ENCODE data around the gene ADRA1B. TPM values are rescaled to one million over a fixed set of nuclear protein-coding genes. Genes with fewer than 3 reads are reported as not detected.
A peak's percentile ranks its signal among the peaks of the same experiment; 100 is the strongest.

Gene ADRA1B
- total RNA-seq, 2 donors from 2014 or later = 0.60 to 0.68 TPM

DNA sequence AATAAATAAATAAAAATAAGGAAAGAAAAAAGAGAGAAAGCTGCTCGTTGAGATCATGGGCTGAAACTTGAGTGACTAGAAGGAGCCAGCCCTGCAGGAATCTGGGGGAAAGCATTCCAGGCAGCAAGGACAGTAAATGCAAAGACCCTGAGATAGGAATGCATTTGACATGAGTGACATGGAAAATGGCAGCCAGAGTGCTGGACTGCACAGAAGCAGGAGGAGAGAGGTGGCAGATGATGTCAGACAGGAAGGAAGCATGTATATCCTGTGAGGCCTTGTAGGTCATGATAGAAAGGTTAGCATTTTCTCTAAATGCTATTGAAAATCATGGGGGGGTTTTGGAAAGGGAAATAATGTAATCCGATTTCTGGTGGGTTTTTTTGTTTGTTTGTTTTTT lies 29.1 kb downstream of the ADRA1B start:
- H3K36me3 ChIP-seq (ENCODE audit: control insufficient read depth, insufficient read depth, low read length) = no peaks in the 10 kb centered on the region
- no peaks in the 10 kb centered on the region for H3K36me3 Mint-ChIP-seq (ENCODE audit: low read depth)
- H3K4me3 ChIP-seq (ENCODE audit: low read length) = no peak overlapping the region
- H3K27ac ChIP-seq (ENCODE audit: low read depth, low read length) = no peak overlapping the region
- WGBS, 2 experiments (ENCODE audit: insufficient coverage in 1 of 2, insufficient read length in 1 of 2) = 88 to 91% methylated on average over 1 to 2 of the region's 2 CpGs
- no peak for DNase-seq
- no peaks in the 10 kb centered on the region for H3K4me1 Mint-ChIP-seq
- H3K9ac ChIP-seq (ENCODE audit: extremely low read depth, low read length, poor library complexity, severe bottlenecking) = no peak overlapping the region
- H3K9me3 ChIP-seq (ENCODE audit: control insufficient read depth, low read length) = no peaks in the 10 kb centered on the region
- no peak overlapping the region for H3K27ac Mint-ChIP-seq
- peaks cover 14% of the 10 kb centered on the region for H3K27me3 ChIP-seq (ENCODE audit: control insufficient read depth, insufficient read depth, low read length, poor library complexity, severe bottlenecking)
- H3K27me3 Mint-ChIP-seq (ENCODE audit: insufficient read depth) = peaks cover 20% of the 10 kb centered on the region
- no peak overlapping the region for H3K4me3 Mint-ChIP-seq
- H3K9me3 Mint-ChIP-seq = no peaks in the 10 kb centered on the region
- no peaks in the 10 kb centered on the region for H3K4me1 ChIP-seq (ENCODE audit: control insufficient read depth, insufficient read depth, low read length)
- TF ChIP-seq, protein P1, sequence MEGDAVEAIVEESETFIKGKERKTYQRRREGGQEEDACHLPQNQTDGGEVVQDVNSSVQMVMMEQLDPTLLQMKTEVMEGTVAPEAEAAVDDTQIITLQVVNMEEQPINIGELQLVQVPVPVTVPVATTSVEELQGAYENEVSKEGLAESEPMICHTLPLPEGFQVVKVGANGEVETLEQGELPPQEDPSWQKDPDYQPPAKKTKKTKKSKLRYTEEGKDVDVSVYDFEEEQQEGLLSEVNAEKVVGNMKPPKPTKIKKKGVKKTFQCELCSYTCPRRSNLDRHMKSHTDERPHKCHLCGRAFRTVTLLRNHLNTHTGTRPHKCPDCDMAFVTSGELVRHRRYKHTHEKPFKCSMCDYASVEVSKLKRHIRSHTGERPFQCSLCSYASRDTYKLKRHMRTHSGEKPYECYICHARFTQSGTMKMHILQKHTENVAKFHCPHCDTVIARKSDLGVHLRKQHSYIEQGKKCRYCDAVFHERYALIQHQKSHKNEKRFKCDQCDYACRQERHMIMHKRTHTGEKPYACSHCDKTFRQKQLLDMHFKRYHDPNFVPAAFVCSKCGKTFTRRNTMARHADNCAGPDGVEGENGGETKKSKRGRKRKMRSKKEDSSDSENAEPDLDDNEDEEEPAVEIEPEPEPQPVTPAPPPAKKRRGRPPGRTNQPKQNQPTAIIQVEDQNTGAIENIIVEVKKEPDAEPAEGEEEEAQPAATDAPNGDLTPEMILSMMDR (conservative IDR thresholded peaks at IDR 0.05) = no peak

DNA sequence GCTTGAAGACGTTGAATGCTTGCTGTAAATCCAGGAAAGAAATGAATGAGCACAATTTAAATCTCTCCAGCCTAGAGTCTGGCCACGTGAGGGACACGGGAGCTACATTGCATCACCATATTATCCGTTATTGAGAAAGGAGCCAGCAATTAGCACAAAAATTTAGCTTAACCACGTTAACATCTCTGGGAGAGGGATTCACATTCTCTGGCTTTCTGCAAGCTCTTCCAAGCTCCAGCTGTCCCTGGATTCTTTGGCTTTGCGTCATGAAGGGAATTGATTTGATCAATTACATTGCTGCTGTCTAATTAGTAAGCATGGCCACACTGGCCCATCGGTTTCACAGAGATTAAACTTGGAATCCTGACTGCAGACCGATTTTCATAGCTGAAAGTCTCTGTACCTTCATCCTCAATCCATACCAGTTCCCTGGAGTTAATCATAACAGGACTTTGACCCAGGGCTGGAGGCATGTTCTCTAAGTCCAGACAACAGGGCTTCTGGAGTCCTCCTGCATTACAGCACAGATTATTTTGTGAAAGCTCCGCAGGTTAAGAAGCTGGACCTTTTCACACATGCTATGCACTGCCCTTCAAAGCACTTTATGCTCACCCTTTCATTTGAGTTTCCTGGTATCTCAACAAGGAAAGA lies 31.6 kb downstream of the ADRA1B start:
- no peak overlapping the region for H3K27ac Mint-ChIP-seq
- H3K4me1 ChIP-seq (ENCODE audit: control insufficient read depth, insufficient read depth, low read length) = no peaks in the 10 kb centered on the region
- peaks cover 21% of the 10 kb centered on the region for H3K27me3 ChIP-seq (ENCODE audit: control insufficient read depth, insufficient read depth, low read length, poor library complexity, severe bottlenecking)
- no peaks in the 10 kb centered on the region for H3K9me3 Mint-ChIP-seq
- H3K4me3 ChIP-seq (ENCODE audit: low read length) = no peak overlapping the region
- no peak overlapping the region for H3K9ac ChIP-seq (ENCODE audit: extremely low read depth, low read length, poor library complexity, severe bottlenecking)
- H3K4me1 Mint-ChIP-seq = no peaks in the 10 kb centered on the region
- H3K9me3 ChIP-seq (ENCODE audit: control insufficient read depth, low read length) = no peaks in the 10 kb centered on the region
- DNase-seq = no peak
- H3K4me3 Mint-ChIP-seq = no peak overlapping the region
- no peaks in the 10 kb centered on the region for H3K36me3 Mint-ChIP-seq (ENCODE audit: low read depth)
- H3K27ac ChIP-seq (ENCODE audit: low read depth, low read length) = no peak overlapping the region
- WGBS, 2 experiments (ENCODE audit: insufficient coverage in 1 of 2, insufficient read length in 1 of 2) = 89 to 90% methylated on average over 9 of the region's 9 CpGs
- peaks cover 32% of the 10 kb centered on the region for H3K27me3 Mint-ChIP-seq (ENCODE audit: insufficient read depth)
- TF ChIP-seq, protein P1 (conservative IDR thresholded peaks at IDR 0.05) = no peak
- no peaks in the 10 kb centered on the region for H3K36me3 ChIP-seq (ENCODE audit: control insufficient read depth, insufficient read depth, low read length)

DNA sequence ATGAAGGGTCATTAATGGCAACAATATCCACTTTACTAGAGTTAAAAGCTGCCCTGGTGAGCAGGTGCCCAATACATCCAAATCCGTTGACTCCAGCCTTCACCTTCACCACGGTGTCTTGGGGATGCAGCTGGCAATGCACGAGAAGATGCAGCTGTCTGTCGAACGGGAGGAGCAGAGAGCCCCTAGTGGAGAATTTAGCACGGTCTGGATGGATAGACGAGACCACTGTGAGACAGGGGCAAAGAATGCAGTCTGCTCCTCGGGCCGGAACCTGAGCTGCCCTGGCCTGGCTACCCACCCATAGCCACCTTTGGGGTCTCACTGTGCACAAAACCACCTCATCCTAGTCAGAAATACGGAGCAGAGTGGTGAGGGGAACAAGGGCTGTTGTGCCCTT lies 35.1 kb downstream of the ADRA1B start:
- H3K27me3 ChIP-seq (ENCODE audit: control insufficient read depth, insufficient read depth, low read length, poor library complexity, severe bottlenecking) = peaks cover 41% of the 10 kb centered on the region
- peak; percentile 82 for DNase-seq
- H3K9me3 Mint-ChIP-seq = no peaks in the 10 kb centered on the region
- no peaks in the 10 kb centered on the region for H3K36me3 Mint-ChIP-seq (ENCODE audit: low read depth)
- H3K4me3 ChIP-seq (ENCODE audit: low read length) = no peak overlapping the region
- H3K9ac ChIP-seq (ENCODE audit: extremely low read depth, low read length, poor library complexity, severe bottlenecking) = no peak overlapping the region
- H3K27ac Mint-ChIP-seq = no peak overlapping the region
- no peaks in the 10 kb centered on the region for H3K4me1 ChIP-seq (ENCODE audit: control insufficient read depth, insufficient read depth, low read length)
- WGBS, 2 experiments (ENCODE audit: insufficient coverage in 1 of 2, insufficient read length in 1 of 2) = 73 to 79% methylated on average over 3 to 10 of the region's 10 CpGs
- TF ChIP-seq, protein P1 (conservative IDR thresholded peaks at IDR 0.05) = peak; percentile 77
- no peak overlapping the region for H3K27ac ChIP-seq (ENCODE audit: low read depth, low read length)
- H3K4me1 Mint-ChIP-seq = peaks cover 10% of the 10 kb centered on the region
- H3K36me3 ChIP-seq (ENCODE audit: control insufficient read depth, insufficient read depth, low read length) = no peaks in the 10 kb centered on the region
- peaks cover 44% of the 10 kb centered on the region for H3K27me3 Mint-ChIP-seq (ENCODE audit: insufficient read depth)
- H3K9me3 ChIP-seq (ENCODE audit: control insufficient read depth, low read length) = no peaks in the 10 kb centered on the region
- no peak overlapping the region for H3K4me3 Mint-ChIP-seq
